Hepatocyte (in vitro differentiated cells): ENCODE results near the gene KAT14. TPM values are rescaled to one million over a fixed set of nuclear protein-coding genes. Genes with fewer than 3 reads are reported as not detected.
"Not testable (repeated sequence)": the region's sequence is repeated elsewhere in the genome, so short reads cannot be mapped to it uniquely, and the experiment has no call there.

Experiments used
- DNase-seq: peaks from one replicate; pipeline ENCODE4 v3.0.0-alpha.2; 2016; ENCODE audit warnings: low spot score
- H2AFZ ChIP-seq: fragments of 200-600 bp; sonication (generic); 2 replicates; pipeline ENCODE4 v1.6.0; 2016; ENCODE audit warnings: antibody characterized with exemption, mild to moderate bottlenecking
- H3K27ac ChIP-seq: fragments of 200-600 bp; sonication (generic); 2 replicates; pipeline ENCODE4 v1.5.1; 2016; ENCODE audit warnings: mild to moderate bottlenecking
- H3K27me3 ChIP-seq: fragments of 200-600 bp; sonication (generic); 2 replicates; pipeline ENCODE4 v1.6.1; 2016
- H3K36me3 ChIP-seq: fragments of 200-600 bp; sonication (generic); replicated peaks from 2 replicates; pipeline ENCODE4 v1.5.1; 2016; ENCODE audit warnings: low read depth; ENCODE audit not compliant: insufficient read depth
- H3K4me1 ChIP-seq: fragments of 200-600 bp; sonication (generic); 2 replicates; pipeline ENCODE4 v1.5.1; 2016; ENCODE audit warnings: mild to moderate bottlenecking, moderate library complexity; ENCODE audit not compliant: insufficient read depth
- H3K4me2 ChIP-seq: fragments of 200-600 bp; sonication (generic); 2 replicates; pipeline ENCODE4 v1.6.0; 2016
- H3K4me3 ChIP-seq: fragments of 200-600 bp; sonication (generic); 2 replicates; pipeline ENCODE4 v1.5.1; 2016; ENCODE audit warnings: mild to moderate bottlenecking
- H3K79me2 ChIP-seq: fragments of 200-600 bp; sonication (generic); 2 replicates; pipeline ENCODE4 v1.6.0; 2017; ENCODE audit warnings: mild to moderate bottlenecking
- H3K9me2 ChIP-seq: fragments of 200-600 bp; sonication (generic); replicated peaks from 2 replicates; pipeline ENCODE4 v1.6.0; 2017; ENCODE audit warnings: mild to moderate bottlenecking; ENCODE audit not compliant: insufficient read depth
- H3K9me3 ChIP-seq: fragments of 200-600 bp; sonication (generic); 2 replicates; pipeline ENCODE4 v1.5.1; 2016; ENCODE audit warnings: low read depth, mild to moderate bottlenecking
- H4K20me1 ChIP-seq: fragments of 200-600 bp; sonication (generic); 2 replicates; pipeline ENCODE4 v1.6.0; 2016; ENCODE audit warnings: mild to moderate bottlenecking; ENCODE audit not compliant: insufficient read depth, poor library complexity, severe bottlenecking
- EZH2 ChIP-seq: fragments of 200-600 bp; sonication (generic); IDR thresholded peaks from 2 replicates; pipeline ENCODE4 v1.6.1; 2016; ENCODE audit warnings: antibody characterized with exemption, mild to moderate bottlenecking, borderline replicate concordance
- EZH2phosphoT487 ChIP-seq: fragments of 200-600 bp; sonication (generic); IDR thresholded peaks from one replicate; pipeline ENCODE4 v1.6.1; 2018; ENCODE audit warnings: antibody characterized with exemption, mild to moderate bottlenecking, low read depth, moderate library complexity; ENCODE audit not compliant: unreplicated experiment, severe bottlenecking
- WGBS: methylation state at CpG from one replicate; pipeline ENCODE4 v1.1.6; 2016; ENCODE audit warnings: low lambda C conversion rate; ENCODE audit errors: missing lambda C conversion rate; 5-methylcytosine and 5-hydroxymethylcytosine counted together
- polyA plus RNA-seq: library from polyadenylated mRNA; unstranded; fragments of >200 nt; fragmentation: Nextera tagmentation; extraction: Ambion mirVana; gene quantifications from 2 replicates; pipeline ENCODE4 v1.2.1, GENCODE V29; 2016
- total RNA-seq: library from RNA; depleted of rRNA; stranded (reverse); fragments of >200 nt; gene quantifications from 2 replicates; pipeline ENCODE4 v1.2.3, GENCODE V29; 2014
- TF ChIP-seq, protein P1 (sequence below): fragments of 200-600 bp; sonication (generic); IDR thresholded peaks from 2 replicates; pipeline ENCODE4 v1.5.1; 2016; ENCODE audit warnings: antibody characterized with exemption, mild to moderate bottlenecking; ENCODE audit not compliant: poor library complexity

KAT14 gene
- total and polyA plus RNA-seq, 2 experiments from 2014 or later = 12.3 to 20.6 TPM

DNA sequence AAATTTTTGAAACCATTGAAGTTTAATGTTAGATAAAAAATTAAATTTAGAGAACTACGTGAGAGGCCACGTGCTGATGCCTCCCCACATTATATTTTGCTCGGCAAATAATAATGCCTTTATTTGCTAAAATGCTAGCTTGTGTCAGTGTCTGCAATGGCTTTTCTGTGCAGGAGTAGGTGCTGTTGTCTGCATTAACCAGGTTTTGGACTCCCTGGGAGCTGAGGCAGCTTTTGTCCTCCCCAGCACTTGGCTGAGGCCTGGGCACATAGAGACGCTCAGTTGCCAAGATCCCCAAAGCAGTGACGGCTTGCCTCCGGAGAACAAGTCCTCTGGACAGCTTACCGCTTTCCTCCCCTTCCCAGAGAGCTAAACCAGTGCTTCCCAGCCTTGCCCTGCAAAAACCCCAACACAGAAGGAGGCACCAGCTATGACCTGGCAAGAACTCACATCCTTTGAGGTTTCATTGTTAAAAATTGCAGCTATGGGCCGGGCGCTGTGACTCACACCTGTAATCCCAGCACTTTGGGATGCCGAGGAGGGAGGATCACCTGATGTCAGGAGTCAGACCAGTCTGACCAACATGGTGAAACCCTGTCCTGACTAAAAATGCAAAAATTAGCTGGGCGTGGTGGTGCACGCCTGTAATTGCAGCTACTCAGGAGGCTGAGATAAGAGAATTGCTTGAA, 59.9 kb downstream of the KAT14 start:
- 92% methylated on average over 12 of the region's 12 CpGs for WGBS

DNA sequence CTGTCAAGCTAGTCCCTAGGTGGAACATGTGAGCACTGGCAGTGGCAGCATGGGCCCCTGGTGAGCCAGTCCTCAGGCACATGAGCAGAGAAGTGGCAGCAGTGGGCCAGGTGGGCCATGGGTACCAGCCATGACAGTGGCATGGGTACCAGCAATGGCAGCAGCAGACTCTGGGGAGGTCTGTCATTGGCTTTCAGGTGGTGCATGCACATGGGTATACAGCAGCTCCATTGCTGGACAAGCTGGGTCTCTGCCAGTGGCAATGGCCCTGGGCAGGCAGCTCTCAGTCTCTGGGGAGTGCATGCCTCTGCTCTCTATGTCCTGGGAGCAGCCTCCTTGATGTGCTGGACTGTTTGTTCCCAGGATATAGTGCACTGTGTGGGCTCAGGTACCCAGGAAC, 65.3 kb downstream of the KAT14 start:
- no peak overlapping the region for H2AFZ ChIP-seq
- no peak overlapping the region for H3K27ac ChIP-seq
- no peak for TF ChIP-seq EZH2phosphoT487
- TF ChIP-seq EZH2 = no peak

More for the DNA sequence above, 59.9 kb downstream of the KAT14 start:
- H3K79me2 ChIP-seq = no peaks in the 10 kb centered on the region
- no peak overlapping the region for H3K4me2 ChIP-seq
- H2AFZ ChIP-seq = no peak overlapping the region
- H3K4me3 ChIP-seq = no peak overlapping the region
- H3K9me3 ChIP-seq = no peaks in the 10 kb centered on the region
- no peak overlapping the region for H3K27ac ChIP-seq
- no peaks in the 10 kb centered on the region for H3K9me2 ChIP-seq
- H3K36me3 ChIP-seq = no peaks in the 10 kb centered on the region
- no peaks in the 10 kb centered on the region for H3K27me3 ChIP-seq
- no peaks in the 10 kb centered on the region for H3K4me1 ChIP-seq
- no peaks in the 10 kb centered on the region for H4K20me1 ChIP-seq
- TF ChIP-seq EZH2 (no peak), EZH2phosphoT487 (no peak)
- TF ChIP-seq, protein P1, sequence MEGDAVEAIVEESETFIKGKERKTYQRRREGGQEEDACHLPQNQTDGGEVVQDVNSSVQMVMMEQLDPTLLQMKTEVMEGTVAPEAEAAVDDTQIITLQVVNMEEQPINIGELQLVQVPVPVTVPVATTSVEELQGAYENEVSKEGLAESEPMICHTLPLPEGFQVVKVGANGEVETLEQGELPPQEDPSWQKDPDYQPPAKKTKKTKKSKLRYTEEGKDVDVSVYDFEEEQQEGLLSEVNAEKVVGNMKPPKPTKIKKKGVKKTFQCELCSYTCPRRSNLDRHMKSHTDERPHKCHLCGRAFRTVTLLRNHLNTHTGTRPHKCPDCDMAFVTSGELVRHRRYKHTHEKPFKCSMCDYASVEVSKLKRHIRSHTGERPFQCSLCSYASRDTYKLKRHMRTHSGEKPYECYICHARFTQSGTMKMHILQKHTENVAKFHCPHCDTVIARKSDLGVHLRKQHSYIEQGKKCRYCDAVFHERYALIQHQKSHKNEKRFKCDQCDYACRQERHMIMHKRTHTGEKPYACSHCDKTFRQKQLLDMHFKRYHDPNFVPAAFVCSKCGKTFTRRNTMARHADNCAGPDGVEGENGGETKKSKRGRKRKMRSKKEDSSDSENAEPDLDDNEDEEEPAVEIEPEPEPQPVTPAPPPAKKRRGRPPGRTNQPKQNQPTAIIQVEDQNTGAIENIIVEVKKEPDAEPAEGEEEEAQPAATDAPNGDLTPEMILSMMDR = no peak
- DNase-seq = no peak

GRCh38 chr20:18203700-18204099, 66.0 kb downstream of the KAT14 start:
- H3K27ac ChIP-seq, DNase-seq, H4K20me1 ChIP-seq, H3K4me2 ChIP-seq, H2AFZ ChIP-seq, H3K27me3 ChIP-seq, H3K9me2 ChIP-seq, H3K4me1 ChIP-seq, H3K4me3 ChIP-seq, H3K9me3 ChIP-seq, H3K36me3 ChIP-seq, H3K79me2 ChIP-seq: not testable (repeated sequence)
- WGBS = 95% methylated on average over 3 of the region's 3 CpGs

More for the DNA sequence above, 65.3 kb downstream of the KAT14 start:
- Histone ChIP-seq H3K9me2 (no peaks in the 10 kb centered on the region), H3K4me1 (no peaks in the 10 kb centered on the region), H3K4me2 (no peak overlapping the region), H3K79me2 (no peaks in the 10 kb centered on the region), H3K36me3 (no peaks in the 10 kb centered on the region), H4K20me1 (no peaks in the 10 kb centered on the region), H3K27me3 (no peaks in the 10 kb centered on the region), H3K4me3 (no peak overlapping the region), H3K9me3 (no peaks in the 10 kb centered on the region)
- no peak for DNase-seq

GRCh38 chr20:18213002-18213401, 75.3 kb downstream of the KAT14 start:
- Histone ChIP-seq H3K4me2 (no peak overlapping the region), H3K4me3 (no peak overlapping the region), H3K9me2 (no peaks in the 10 kb centered on the region), H3K9me3 (no peaks in the 10 kb centered on the region), H3K4me1 (no peaks in the 10 kb centered on the region), H3K79me2 (no peaks in the 10 kb centered on the region), H3K36me3 (no peaks in the 10 kb centered on the region), H4K20me1 (no peaks in the 10 kb centered on the region), H3K27ac (no peak overlapping the region), H2AFZ (no peak overlapping the region), H3K27me3 (no peaks in the 10 kb centered on the region)
- DNase-seq = no peak
- TF ChIP-seq EZH2 = no peak
- TF ChIP-seq, protein P1 = no peak
- TF ChIP-seq EZH2phosphoT487 = no peak
- 98% methylated on average over 2 of the region's 2 CpGs for WGBS
